DOHH2 (cell line): ENCODE results near the gene RNASEH2A.

Experiments used
- H3F3A ChIP-seq: fragments of 200-600 bp; sonication (generic), shearing (Covaris generic); 2 replicates; pipeline ENCODE4 v1.6.0; 2016; ENCODE audit warnings: antibody characterized with exemption, mild to moderate bottlenecking; ENCODE audit not compliant: control insufficient read depth, insufficient read depth
- H3K27ac ChIP-seq: fragments of 200-600 bp; sonication (generic); 2 replicates; pipeline ENCODE4 v1.5.1; 2014; ENCODE audit warnings: low read depth, mild to moderate bottlenecking, low read length, moderate library complexity
- H3K27me3 ChIP-seq: fragments of 200-600 bp; sonication (generic); 2 replicates; pipeline ENCODE4 v1.6.1; 2014; ENCODE audit warnings: mild to moderate bottlenecking, low read length, mixed read lengths; ENCODE audit not compliant: control insufficient read depth
- H3K36me3 ChIP-seq: fragments of 200-600 bp; sonication (generic); 2 replicates; pipeline ENCODE4 v1.6.1; 2014; ENCODE audit warnings: mild to moderate bottlenecking, low read length, moderate library complexity, mixed read lengths; ENCODE audit not compliant: control insufficient read depth
- H3K4me1 ChIP-seq: fragments of 200-600 bp; sonication (generic); 2 replicates; pipeline ENCODE4 v1.6.1; 2014; ENCODE audit warnings: mild to moderate bottlenecking, low read length, mixed read lengths; ENCODE audit not compliant: control insufficient read depth
- H3K4me2 ChIP-seq: fragments of 200-600 bp; sonication (generic); 2 replicates; pipeline ENCODE4 v1.6.0; 2014; ENCODE audit warnings: mild to moderate bottlenecking, low read length, moderate library complexity
- H3K4me3 ChIP-seq: fragments of 200-600 bp; sonication (generic); 2 replicates; pipeline ENCODE4 v1.5.1; 2014; ENCODE audit warnings: mild to moderate bottlenecking, low read length, mixed read lengths
- H3K79me2 ChIP-seq: fragments of 200-600 bp; sonication (generic); 2 replicates; pipeline ENCODE4 v1.6.1; 2014; ENCODE audit warnings: mild to moderate bottlenecking, low read length, mixed read lengths; ENCODE audit not compliant: control insufficient read depth
- H3K9me2 ChIP-seq: fragments of 200-600 bp; sonication (generic); replicated peaks from 2 replicates; pipeline ENCODE4 v1.6.1; 2014; ENCODE audit warnings: mild to moderate bottlenecking, low read length, mixed read lengths; ENCODE audit not compliant: control insufficient read depth
- H3K9me3 ChIP-seq: fragments of 200-600 bp; sonication (generic); 2 replicates; pipeline ENCODE4 v1.6.1; 2014; ENCODE audit warnings: antibody characterized with exemption, low read length, mixed read lengths; ENCODE audit not compliant: control insufficient read depth, insufficient read depth
- H4K20me1 ChIP-seq: fragments of 200-600 bp; sonication (generic); 2 replicates; pipeline ENCODE4 v1.6.0; 2014; ENCODE audit warnings: low read depth, mild to moderate bottlenecking, antibody characterized with exemption, low read length, moderate library complexity; ENCODE audit not compliant: control insufficient read depth, insufficient read depth
- CTCF ChIP-seq: fragments of 200-600 bp; sonication (generic); IDR thresholded peaks from one replicate; pipeline ENCODE4 v1.5.1; 2014; ENCODE audit warnings: antibody characterized with exemption, mild to moderate bottlenecking, low read depth, low read length; ENCODE audit not compliant: poor library complexity, severe bottlenecking
- EZH2phosphoT487 ChIP-seq: fragments of 200-600 bp; sonication (generic); IDR thresholded peaks from 2 replicates; pipeline ENCODE4 v1.6.1; 2017; ENCODE audit warnings: borderline replicate concordance, mild to moderate bottlenecking, antibody characterized with exemption, low read length, moderate library complexity, mixed read lengths

Gene RNASEH2A

GRCh38 chr19:12859546-12859945 is 53.2 kb downstream of the RNASEH2A start:
- H3K4me1 ChIP-seq: no peaks in the 10 kb centered on the region
- no peaks in the 10 kb centered on the region for H3K79me2 ChIP-seq
- no peaks in the 10 kb centered on the region for H3K9me3 ChIP-seq
- no peak overlapping the region for H3K4me3 ChIP-seq
- H3F3A ChIP-seq: no peaks in the 10 kb centered on the region; the same call in 1 of the 2 replicates
- no peaks in the 10 kb centered on the region for H3K9me2 ChIP-seq
- H4K20me1 ChIP-seq: no peaks in the 10 kb centered on the region
- no peak overlapping the region for H3K4me2 ChIP-seq
- no peak for TF ChIP-seq EZH2phosphoT487
- no peak for TF ChIP-seq CTCF
- no peak overlapping the region for H3K27ac ChIP-seq
- no peaks in the 10 kb centered on the region for H3K36me3 ChIP-seq
- 0 out of 2 replicates have a peak, but pooled peaks cover 2% of the 10 kb centered on the region for H3K27me3 ChIP-seq
